ENCODE measurements around the gene ZNF485.
A peak's percentile ranks its signal among the peaks of the same experiment; 100 is the strongest.
"Not testable (repeated sequence)": the region's sequence is repeated elsewhere in the genome, so short reads cannot be mapped to it uniquely, and the experiment has no call there.

Gene ZNF485

DNA sequence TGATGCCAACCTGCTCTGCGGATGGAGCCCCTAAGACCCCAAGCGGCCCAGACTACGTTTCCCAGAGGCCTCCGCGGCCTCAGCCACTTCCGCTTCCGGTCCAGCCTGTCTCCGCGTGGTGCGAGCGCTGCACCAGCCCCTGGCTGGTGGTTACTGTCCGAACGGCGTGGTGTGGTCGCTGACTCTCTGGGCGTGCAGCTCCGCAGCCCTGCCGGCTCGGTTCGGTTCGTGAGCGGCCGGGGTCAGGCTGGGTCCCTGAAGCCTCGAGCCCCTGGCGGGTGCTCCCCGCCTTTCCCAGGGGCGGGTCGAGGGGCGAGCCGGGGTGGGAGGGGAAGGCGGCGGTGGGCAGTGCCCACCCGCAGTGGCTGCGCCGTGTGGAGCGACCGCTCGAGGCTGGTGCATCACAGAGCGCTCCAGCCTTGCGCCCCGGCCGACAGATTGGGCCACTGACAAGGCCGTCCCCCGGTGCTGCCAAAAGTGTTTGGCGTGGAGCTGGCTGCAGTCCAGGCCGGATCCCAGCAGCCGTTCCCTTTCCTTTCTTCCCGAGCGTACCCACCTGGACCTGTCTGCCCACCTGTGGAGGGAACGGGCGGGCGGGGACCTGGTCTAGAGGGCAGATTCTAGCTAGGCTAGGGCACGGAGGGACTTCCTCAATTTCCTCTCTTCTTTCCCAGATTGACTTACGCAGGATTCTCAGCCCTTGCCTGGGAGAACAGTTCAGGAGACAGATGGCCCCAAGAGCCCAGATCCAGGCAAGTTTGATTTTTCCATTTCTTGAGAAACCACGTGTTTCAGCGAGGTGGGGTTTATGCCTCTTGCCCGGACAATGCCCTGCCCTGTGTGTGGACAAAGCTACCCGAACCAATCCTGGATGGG, at the start of gene ZNF485:
Gene ZNF485, plus strand, starts transcription at position 116 of the 876 bp plus-strand sequence. Its CDS starts 613 bp downstream, at position 729.
- DNase-seq, result peak; percentile 24

DNA sequence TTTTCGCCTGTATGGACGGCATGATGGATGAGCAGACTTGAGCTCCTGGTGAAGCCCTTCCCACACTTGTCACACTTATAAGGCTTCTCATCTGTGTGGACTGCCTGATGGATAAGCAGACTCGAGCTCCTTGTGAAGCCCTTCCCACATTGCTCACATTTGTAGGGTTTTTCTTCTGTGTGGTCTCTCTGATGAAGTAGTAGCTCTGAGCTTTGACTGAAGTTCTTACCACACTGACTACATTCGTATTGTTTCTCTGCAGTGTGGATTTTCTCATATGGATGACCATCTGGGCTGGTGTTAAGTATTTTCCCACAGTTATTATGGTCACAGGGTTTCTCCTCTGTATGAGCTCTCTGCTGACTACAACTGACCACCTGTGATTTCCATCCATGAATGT, 49.0 kb upstream of the ZNF485 start:
- no peak for DNase-seq

- no peak for DNase-seq
Measured at GRCh38 chr10:43569681-43570080, 36.6 kb upstream of the ZNF485 start.

DNA sequence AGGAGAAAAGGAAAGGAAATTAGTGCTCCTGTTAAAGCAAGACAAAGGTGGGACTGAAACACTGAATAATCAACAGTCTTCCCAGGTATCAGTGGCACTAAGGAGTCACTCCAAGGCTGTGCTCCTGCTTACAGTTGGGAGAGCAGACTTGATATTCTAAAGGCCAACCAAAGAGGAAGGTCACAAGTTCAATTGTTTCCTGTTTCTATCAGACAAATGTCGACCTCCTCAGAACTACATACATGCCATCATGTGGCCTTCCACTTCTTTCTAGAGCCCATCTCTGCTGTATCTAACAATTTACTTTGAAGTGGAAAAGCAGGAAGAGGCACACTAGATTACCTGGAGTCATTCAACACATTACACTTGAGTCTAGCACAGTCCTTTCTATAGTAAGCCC, 35.3 kb upstream of the ZNF485 start:
- no peak for DNase-seq

GRCh38 chr10:43573250-43574000, 32.8 kb upstream of the ZNF485 start:
- DNase-seq, result no peak

DNA sequence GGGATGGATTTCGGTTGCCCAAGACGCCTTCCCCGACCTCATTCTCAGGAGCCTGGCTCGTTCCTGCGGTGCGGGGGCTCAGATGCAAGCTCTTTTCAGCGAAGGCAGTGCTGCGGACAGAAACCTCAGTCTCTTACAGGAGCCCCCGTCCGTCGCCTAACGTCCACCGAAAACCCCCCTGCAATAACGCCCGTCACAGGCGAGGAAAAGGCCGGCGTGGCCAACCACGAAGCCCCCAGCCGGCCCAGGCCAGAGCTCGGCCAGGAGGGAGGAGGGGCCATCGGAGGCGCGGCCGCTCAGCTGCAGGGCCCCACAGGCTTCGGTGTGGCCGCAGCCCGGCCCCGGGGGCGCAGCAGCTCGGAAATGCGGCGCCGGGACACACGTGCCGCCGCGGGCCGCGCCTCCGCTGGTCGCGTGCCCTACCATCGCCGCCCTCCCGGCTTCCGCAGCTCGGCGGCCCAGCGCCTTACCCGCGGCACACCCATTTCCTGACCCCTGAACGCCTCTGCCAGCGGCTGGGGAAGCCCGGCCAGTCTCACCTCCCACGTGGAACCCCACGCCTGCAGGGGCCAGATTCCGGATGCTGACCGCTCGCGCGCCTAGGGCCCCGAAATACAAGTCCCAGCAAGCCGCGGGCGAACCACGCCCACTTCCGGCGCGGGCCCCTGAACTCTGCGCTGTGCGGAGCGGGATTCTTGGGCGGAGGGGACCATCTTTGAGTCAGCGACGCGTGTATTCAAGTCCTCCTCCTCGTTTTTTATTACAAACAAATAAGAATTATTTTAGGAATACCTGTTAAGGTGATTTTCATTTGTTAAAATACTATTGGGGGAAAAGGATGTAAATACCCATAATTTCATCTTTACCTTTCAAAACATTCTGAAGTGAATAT, 32.0 kb upstream of the ZNF485 start, which contains the start of gene ZNF239:
Gene ZNF239, minus strand, starts transcription at position 616 of the 892 bp plus-strand sequence. CDS start 16,537 bp downstream, outside the sequence.
- no peak for DNase-seq

GRCh38 chr10:43574906-43575305, 31.3 kb upstream of the ZNF485 start:
- no peak for DNase-seq

DNA sequence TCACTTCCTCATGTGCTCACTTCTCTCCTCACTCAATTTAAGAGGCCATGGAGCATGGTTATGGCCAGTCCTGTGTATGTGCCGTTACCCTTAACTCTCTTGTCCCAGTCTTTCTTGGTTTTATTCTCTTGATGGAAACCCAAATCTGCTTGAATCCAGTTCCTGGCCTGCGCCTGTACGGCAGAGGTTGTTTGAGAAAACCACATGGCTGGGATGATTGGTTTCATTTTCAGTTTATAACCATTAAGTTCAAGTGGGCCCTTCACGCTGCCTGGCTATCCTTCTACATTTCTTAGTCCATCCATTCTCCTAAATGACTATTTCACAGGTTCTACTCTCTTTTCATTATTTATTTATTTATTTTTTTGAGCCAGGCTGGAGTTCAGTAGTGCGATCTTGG, 30.2 kb upstream of the ZNF485 start:
- no peak for DNase-seq

DNA sequence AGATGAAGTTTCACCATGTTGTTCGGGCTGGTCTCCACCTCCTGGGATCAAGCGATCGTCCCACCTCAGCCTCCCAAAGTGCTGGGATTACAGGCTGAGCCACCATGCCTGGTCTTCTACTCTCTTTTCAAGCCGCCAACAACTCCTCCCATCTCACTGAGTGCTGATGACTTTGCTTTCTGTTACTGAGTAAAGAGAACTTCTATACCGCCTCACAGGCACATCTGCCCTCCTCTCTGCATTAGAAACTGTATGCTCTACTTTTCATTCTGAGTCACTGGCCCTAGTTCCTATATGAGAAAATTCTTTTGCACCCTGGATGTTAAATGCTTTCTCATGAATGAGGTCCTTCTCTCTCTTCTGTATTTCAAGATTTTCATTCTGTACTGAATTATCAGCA, 29.7 kb upstream of the ZNF485 start:
- DNase-seq, result no peak

DNA sequence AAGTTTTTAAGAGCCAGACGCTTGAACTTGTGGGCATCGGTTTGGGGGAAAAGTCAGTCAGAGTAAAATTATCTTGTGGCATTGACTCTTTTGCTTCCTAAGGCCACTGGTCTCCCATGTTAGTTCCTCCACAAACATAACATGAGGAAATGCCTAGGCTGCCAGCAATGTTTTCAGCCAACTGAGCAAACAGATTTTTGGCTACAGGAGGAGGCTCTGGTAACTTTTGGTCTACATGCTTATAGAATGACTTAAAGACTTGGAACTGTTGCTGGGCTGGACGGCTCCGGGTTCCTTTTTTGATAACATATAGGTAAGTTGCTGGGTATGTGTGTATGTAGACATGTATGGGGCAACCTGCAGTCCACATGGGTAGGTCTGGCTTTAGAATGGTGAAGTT, 22.2 kb upstream of the ZNF485 start:
- DNase-seq, result no peak

- DNase-seq, result no peak
Measured at GRCh38 chr10:43585046-43585445, 21.2 kb upstream of the ZNF485 start.

DNA sequence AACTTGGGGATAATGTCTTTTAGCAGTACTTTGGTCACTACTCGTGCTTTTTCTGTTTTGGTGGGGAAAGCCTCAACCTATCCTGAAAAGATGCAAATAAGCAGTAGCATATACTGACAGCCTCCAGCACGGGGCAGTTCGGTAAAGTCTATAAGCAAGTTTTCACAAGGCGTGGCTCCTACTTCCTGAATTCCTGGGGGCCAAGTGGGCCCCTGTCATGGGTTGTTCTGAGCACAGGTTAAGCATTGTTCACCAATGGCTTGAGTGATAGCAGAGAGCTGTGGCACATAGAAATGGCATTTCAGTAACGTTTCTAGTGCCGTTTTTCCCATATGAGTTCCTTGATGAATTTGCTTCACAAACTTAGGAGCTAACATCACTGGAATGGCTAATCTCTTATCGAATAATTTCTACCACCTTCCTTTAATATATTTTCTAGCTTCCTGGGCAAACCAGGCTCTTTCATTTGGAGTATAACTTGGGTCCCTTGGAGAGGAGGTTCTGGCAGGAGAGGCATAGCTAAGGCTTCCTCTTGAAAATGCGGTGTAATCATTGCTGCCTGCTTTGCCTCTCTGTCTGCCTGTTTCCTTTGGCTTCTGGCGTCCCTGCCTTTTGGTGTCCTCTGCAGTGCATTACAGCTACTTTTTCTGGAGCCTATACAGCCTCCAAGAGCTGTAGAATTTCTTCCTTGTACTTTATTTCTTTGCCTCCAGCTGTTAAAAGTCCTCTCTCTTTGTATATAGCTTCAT, 20.1 kb upstream of the ZNF485 start:
- no peak for DNase-seq

GRCh38 chr10:43586730-43587115, 19.5 kb upstream of the ZNF485 start:
- DNase-seq, result not testable (repeated sequence)

- no peak for DNase-seq
Measured at GRCh38 chr10:43591303-43591904, 14.8 kb upstream of the ZNF485 start.

DNA sequence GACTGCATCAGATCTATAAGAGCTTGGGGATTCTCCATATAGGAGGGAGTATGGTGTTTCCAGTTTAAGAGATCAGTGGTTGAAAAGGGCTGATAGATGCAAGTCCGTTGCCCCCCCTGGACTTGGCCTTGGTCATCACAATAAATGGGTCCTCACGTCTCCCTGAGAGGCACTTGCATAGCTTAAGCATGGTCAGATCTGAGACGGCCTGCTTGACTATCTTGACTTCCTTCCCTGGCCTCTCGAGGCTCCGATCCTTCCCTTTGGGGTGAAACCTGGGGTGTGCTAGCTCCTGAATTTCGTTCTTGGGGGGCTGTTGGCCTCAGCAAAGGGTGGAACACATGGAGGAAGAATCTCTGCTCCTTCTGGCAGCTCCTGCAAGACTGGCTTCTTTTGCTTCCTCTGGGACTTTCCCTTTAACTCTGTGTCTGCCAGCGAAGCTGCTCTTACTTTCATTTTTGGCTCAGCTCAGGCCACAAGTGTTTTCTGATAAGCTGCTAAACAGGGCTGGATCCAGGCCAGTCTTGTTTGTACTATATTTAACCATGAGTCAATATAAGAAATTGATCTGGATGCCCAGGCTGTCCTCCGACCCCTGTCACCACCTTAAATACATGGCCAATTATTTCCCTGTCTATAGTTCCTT, 11.2 kb upstream of the ZNF485 start:
- no peak for DNase-seq

- no peak for DNase-seq
Measured at GRCh38 chr10:43595739-43596298, 10.4 kb upstream of the ZNF485 start.

DNA sequence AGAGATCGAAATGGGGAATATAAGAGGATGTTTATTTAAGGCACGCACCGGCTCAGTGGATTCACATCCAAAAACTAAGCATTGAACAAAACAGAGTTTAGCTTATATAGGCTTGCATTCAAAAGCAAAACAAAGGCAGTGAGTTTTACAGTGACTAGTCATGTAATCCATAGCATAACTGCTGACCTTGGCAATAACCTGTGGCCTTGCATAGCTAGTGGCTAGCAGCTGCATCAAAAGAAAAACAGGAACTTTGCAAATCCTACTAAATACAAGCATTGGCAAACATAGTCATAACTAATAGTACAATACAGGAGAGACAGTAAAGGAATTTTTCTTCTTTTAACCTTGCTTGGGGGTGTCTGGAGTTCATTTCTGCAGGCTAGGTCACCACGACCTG, 9.7 kb upstream of the ZNF485 start:
- no peak for DNase-seq

- no peak for DNase-seq
Measured at GRCh38 chr10:43598446-43598845, 7.8 kb upstream of the ZNF485 start.

DNA sequence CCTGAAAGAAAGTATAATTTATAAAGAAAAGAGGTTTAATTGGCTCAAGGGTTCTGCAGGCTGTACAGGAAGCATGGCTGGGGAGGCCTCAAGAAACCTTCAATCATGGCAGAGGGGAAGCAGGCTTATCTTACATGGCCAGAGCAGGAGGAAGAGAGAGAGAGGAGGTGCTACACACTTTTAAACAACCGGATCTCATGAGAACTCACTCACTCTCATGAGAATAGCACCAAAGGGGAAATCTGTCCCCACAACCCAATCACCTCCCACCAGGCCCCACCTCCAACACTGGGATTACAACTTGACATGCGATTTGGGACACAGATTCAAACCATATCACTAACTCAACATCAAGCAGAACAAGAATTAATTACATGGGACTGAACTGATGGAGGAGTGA, 6.9 kb upstream of the ZNF485 start:
- no peak for DNase-seq

GRCh38 chr10:43601576-43601975, 4.7 kb upstream of the ZNF485 start:
- not testable (repeated sequence) for DNase-seq

DNA sequence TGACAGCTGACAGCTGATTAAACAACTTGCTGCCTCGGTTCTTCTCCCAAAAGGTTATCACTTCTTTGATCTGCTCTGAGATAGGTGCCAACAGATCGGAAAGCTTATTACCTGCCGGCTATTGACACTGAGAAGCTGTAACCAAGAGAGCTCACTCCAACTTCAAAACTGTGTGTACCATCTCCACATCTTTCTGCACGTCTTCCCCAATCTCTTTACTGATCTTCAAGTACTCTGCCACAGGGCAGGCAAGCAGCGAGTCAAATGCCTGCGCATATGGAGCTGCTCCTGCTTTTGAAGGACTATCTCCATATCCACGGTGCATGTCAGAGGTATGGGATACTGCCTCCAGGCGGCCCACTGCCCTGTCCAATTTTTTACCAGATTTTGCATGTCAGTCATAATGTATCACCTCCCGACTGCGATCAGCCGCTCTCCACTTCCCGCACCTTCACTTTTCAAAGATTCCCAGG, 352 bp upstream of the ZNF485 start:
- no peak for DNase-seq

Data from SHP77 treated with DMSO at 0.1 percent for 48 hours (cell line).